ENCODE measurements around the gene IHH.

The IHH gene

DNA sequence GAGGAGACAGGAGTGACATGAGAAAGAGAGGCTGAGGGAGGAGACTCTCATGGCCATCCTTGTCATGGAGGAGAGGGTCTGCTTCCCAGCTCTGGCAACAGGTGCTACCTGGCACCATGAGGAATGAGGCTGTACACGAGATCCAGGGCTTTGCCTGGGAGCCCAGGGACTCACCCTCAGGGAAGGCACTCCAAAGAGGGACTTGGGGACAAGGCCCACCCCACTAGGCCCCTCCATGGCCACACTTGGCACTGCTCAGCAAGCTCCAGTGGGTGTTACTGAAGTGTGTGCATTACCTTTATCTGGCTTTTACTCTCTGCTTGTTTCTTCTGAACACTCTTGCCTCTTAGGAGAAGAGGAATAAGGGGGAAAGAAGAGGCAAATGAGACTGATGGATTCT lies 22.1 kb downstream of the IHH start:
- DNase-seq (ENCODE audit: low read depth in 2 of 2), result no peak

DNA sequence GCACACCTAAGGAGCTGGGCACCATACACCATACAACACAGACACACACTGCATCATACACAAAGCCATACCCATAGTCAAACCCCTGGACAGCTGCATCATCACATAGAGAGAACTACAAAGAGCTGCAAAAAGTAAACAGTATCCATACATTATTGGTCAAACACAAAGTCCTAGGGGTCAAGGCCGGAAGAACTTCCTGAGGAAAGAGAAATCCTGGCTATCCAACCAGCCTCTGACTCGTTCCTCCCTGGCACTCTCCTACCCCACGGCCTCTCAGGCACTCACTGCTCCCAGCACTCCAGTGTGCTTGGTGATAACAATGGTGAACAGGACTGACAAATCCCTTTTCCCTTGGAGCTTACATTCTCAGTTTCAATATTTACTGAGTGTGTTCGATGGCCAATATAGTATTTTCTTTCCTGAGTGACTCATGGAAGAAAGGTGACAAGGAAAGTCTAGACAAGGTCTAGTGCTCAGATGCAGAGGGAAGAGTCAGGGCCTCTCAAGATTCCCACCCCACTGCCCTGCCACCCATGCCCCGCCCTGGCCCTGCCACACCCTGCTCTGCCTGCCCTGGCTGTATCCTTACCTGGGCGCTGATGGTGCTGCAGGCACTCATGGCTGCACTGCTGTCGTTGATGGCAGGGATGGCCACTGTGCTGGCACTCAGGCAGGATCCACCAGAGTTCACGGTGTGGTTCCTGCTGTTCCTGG lies 22.8 kb downstream of the IHH start:
- no peak for DNase-seq (ENCODE audit: low read depth in 2 of 2)

DNA sequence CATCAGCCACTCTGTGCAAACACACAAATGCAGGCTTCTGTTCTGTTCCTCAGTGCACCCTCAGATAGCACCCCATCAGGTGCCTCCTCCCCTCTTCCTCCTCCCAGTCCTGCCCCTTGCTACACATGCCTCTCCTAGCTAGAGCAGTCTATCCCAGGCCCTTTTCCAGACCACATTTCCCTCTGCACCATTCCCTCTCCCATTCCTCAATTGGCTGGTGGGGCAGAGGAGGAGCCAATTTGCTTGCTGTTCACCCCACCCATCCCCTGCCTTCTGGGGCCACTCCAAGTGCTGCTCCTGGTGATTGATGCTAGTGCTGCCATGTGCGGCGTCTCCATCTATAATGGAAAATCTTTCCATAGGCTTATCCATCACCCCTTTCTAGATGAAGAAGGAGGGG lies 24.8 kb downstream of the IHH start:
- no peak for DNase-seq (ENCODE audit: low read depth in 2 of 2)

DNA sequence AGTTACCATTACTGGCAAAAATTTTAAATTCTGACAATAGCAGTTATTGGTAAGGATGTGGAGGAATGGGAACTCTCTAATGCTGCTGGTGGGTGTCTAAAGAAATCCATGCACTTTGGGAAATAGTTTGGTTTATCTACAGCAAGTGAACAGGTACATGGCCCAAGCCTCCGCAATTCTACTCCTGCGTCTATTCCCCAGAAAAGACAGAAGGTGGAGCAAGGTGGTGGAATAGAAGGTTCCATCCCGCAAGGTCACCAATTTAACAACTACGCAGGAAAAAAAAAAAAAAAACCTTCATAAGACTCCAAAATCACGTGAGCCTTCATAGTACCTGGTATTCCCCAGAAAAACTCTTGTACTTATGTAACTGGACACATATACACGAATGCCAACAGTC lies 25.9 kb downstream of the IHH start:
- no peak for DNase-seq (ENCODE audit: low read depth in 2 of 2)

DNA sequence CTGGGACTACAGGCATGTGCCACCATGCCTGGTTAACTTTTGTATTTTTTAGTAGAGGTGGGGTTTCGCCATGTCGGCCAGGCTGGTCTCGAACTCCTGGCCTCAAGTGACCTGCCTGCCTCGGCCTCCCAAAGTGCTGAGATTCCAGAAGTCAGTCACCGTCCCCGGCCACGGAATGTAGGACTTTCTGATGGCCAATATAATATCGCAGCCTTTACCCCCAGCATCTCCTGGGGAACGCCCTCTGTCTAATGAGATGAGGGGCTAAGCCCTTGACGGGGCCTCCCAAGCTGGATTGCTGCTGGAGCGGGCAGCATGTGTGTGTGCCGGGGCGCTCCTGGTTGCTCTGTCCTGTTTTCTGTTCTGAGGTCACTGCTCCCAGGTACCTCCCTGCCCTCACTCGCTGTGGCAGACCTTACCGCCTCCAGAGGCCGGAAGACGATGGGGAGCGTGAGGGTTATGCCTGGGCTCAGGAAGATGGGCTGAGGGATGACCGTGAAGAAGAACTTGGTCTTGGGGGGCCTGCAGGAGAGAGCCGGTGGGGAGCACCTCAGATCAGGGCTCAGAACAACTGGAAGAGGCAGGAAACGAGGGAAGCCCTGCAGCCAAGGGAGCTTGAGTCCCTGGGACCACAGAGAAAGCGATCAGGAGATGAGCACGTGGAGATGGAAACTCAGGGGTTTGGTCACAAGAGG lies 28.5 kb downstream of the IHH start:
- no peak for DNase-seq (ENCODE audit: low read depth in 2 of 2)

DNA sequence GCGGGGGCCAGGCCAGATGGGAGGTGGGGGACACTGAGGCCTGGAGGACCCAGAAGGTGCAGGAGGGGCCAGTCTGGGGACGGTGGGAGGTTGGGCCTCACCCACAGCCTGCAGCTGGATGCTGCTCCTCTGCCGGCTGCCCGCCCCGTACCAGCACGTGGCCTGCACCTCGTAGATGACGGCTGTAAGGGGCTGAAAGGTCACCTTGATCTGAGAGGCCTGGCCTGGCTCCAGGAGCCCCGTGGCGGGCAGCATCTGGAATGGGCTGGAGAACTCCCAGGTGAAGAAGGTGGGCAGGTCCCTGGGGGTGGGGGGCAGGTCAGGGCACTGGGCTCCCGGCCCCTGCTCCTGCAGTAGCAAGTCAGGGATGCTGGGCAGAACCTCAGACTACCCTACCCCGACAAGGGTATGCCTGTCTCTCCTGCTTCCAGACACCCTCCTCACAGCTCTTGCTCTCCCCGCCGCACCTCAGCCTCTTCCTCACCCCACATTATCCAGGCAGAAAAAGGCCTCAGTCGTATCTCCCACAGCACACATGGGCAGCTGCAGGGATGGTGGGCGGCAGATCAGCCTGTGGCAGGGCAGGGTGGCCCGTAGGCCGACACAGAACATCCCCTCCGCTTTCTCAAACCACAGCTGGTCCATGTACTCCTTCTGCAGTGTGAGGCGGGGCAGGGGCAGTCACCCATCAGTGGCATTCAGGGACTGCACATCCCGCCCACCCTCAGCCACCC lies 29.5 kb downstream of the IHH start:
- DNase-seq (ENCODE audit: low read depth in 2 of 2), result no peak

DNA sequence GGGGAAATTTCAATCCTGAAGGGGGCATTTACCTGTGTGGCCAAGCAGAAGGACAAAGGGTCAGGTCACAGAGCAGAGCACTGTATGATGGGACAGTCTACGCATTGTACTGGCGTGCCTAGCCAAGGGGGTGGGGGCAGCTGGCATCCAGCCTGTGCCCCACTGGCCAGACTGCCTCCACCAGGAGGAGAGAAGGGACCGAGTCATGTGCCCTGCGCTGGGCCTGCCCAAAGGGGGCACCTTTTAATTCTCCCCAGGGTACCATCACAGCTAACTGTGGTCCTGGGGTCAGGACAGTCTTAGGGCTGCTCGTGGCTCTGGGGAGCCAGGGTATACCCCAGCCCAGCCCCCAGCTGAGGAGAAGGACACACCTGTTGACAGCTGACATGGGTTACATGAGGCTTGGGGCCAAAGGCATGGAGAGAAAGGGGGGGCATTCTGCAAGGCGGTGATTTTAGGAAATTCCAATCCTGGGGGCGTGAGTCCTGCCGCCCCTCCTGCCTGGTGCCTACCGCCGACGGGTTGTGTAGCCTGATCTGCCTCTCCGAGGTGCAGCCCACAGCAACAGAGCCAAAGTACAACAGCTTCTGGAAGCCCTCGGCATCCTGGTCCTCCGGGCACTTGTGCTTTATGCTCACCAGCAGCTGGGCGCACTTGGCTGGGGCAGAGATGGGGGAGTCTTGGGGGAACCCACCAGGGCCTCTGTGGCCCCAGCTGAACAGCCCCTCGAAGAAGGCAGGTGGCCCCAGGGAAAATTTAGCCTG lies 30.4 kb downstream of the IHH start:
- no peak for DNase-seq (ENCODE audit: low read depth in 2 of 2)

DNA sequence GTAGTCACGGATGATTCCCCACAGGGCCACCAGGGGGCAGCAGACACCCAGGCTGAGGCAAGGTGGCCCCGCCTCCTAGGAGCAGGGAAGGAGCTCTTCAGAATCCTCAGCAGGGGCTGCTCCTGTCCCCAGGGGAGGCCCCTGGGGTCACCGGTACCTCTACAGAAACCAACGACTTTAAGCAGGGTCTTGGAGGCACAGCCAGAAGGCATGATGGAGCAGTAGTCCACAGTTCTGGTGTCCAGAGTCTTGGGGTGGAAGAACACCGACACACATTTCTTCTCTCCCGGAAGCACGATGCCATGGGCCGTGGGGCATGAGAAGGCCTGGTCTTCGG lies 30.9 kb downstream of the IHH start:
- DNase-seq (ENCODE audit: low read depth in 2 of 2), result peak; percentile 72 to 73

DNA sequence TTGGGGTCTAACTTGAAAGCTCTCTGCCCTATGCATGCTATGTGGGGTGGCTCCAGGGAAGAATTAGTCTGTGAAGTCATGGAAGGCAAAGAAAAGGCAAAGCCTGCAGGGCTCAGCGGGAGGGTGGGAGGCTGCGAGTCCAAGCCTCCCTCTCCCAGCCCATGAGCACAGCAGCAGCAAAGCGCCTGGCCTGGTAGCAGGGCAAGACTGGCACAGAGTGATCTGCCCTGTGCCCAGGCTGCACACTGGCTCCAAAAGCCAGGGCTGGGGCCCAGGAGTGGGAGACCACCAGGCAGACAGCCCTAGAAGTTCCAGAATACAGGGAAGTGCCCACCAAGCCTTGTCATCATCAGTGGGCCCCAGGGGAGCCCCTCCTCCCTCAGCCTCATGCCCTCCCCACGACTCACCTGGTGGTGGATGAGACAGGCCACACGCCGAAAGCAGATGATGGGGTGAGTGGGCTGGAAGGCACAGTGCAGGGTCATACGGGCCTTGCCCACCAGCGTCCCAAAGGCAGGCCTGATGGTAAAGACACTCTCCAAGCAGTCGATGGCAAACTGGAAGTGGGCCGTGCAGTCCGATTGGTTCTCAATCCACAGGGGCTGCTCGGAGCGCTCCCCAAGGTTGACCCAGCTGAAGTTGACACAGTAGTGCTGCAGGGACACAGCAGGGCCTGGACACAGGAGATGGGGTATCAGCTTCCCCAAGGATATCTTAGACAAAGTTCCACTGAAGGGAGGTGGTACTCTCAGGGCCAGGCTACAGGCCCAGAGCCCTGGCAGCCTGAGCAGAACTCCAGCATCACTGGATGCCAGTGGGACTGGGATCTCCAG lies 31.5 kb downstream of the IHH start:
- no peak for DNase-seq (ENCODE audit: low read depth in 2 of 2)

DNA sequence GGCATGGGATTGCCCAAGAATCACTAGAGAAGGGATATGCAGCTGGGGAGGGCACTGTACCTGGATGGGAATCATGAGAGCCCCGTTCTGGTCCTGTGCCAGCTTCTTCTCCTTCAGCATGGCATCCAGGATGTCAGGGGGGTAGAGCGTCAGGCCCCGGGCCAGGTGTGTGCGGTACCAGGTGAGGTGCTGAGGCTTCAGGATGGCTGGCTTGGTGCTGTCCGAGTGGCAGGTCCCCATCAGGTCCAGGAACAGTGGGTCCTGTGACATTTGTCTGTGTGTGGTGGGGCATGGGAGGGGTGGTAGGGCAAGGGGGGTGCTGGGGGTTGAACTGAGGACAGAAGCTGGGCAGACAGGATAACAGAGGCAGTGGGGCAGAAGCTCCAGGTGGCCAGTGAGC lies 32.6 kb downstream of the IHH start:
- no peak for DNase-seq (ENCODE audit: low read depth in 2 of 2)

DNA sequence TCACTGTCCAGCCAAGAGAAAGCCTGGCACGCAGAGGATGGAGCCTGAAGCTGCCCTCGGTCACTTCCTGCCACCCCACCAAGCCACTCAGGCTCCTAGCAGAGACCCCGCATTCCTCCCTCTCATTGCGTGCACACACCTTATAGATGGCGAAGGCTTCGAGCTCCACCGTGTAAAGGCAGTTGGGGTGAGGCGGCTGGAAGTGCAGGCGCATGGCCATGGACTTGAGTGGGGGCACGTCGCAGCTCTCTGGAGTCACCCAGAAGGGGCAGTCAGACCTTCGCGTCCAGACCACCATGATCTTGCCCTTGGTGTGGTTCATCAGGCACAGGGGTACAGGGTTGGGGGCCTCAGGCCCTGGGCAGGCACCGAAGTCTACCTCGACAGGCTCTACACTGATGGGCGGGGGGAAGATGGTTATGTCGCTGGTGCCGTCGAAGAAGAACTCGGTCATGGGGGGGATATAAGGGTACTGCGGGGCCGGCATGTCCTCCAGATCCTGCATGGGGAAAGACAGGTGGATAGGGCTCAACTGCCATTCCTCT lies 33.1 kb downstream of the IHH start:
- DNase-seq (ENCODE audit: low read depth in 2 of 2), result no peak

DNA sequence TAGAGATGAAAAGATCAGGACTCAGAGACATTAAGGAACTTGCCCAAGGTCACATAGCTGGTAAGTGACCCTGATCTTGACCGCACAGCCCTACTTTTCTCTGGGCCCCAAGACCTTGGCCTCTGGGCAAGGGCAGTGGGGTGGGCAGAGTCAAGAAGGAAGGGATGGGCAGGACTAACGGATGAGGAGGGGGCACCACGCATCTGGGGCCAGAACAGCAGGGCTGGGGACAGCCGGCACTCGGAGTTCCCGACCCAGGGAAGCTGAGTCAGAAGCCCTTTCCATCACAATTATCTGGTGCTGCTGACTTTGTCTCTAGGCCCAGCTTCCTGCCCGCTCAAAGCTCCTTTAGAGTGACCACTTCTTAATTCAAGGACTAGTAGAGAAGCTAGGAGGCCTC lies 33.8 kb downstream of the IHH start:
- DNase-seq (ENCODE audit: low read depth in 2 of 2), result no peak

DNA sequence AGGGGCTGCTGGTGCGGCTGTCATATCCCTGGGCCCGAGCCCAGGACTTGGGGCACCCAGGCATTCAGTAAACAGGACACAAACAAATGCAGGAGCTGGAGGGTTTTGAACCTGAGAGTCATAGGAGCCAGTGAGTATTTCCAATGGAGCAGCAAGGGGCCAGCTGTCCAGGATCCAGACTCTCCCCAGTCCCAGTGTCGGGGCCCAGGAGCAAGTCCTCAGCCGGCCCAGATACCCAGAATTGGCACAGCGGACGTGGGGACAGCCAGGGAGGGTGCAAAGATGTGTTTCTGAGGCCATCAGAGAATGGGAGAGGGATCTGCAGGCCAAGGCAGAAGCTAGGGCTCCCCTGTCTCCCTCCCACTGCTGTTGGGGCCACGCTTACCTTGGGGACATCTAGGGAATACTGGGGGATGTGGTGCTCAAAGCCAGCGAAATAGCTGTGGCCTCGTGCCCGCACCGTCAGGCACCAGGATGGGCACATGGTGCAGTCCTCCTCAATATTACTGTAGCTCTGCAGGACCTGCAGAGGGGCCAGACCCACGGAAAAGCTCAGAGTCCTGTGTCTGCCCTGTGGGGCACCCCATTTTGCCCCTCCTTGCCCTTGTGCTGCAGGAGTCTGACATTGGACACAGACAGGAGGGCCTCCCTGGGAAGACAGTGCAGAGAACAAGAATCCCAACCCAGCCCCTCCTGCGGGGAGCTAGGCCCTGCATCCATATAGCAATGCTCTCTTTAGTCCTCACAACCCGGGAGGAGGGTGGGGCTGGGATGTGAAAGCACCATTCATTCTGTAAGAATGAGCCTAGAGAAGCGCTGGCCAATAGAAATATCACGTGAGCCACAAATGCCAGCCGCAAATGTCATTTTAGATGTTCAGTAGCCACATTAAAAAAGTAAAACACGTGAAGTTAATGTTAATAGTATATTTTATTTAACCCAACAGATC lies 34.8 kb downstream of the IHH start:
- DNase-seq (ENCODE audit: low read depth in 2 of 2), result no peak

DNA sequence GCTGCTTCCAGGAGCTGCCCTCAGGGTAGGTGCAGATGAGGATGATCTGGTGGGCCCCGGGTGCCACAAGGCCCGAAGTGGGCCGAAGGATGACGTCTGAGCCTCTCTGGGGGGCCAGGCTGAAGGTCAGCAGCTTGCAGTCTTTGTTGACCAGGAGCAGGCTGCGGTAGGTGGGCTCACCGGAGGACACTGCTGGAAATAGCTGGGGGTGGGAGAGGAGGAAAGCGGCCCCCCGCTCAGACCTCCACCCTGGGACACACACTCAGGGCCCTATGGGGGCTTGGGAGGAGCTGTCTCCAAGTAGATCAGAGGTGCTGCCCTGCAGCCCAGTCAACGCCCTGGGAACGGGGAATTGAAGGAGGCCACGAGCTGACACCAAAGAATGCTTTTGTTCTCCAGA lies 36.7 kb downstream of the IHH start:
- no peak for DNase-seq (ENCODE audit: low read depth in 2 of 2)

DNA sequence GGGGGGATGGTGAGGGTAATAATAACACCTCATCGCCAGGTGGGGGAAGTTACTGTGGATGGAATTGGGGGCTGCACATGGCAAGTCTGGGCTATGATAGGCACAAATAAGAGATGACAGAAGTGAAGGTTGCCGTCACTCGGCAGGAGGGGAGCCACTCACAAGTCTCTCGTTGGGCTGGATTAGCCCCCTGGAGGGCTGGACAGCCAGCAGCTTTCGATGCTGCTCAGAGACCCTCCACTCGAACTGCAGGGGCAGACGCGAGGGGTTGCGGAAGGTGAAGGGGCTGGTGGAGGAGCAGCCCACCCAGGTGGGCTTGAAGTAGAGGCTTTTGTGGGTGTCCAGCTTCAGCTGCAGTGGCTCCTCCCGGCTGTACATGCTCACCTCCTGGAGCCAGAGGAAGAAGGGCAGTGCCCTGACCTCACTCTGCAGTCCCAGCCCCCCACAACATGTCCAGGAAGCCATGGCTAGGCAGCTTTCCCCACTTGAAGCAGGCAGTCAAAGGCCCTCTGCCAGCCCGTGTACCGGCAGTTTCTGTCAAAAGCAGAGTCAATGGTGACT lies 37.6 kb downstream of the IHH start:
- DNase-seq (ENCODE audit: low read depth in 2 of 2), result no peak

DNA sequence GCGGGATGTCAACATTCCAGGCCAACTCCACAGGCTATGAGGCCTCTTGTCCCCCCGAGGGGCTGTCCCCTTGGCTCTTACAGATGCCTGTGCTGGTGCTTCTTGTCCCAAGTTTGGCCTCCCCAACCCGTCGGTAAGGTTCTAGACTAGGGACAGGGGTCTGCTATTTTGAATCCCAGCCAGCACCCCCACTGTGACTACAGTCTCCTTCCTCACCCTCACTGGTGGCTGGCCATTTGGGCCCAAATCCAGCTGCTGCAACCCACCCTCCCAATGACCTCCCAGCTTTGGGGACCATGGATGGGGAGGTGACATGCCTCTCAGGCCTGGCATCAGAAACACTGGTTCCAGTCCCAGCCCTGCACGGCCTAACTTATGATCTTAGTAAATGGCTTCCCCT lies 38.1 kb downstream of the IHH start:
- DNase-seq (ENCODE audit: low read depth in 2 of 2), result no peak

DNA sequence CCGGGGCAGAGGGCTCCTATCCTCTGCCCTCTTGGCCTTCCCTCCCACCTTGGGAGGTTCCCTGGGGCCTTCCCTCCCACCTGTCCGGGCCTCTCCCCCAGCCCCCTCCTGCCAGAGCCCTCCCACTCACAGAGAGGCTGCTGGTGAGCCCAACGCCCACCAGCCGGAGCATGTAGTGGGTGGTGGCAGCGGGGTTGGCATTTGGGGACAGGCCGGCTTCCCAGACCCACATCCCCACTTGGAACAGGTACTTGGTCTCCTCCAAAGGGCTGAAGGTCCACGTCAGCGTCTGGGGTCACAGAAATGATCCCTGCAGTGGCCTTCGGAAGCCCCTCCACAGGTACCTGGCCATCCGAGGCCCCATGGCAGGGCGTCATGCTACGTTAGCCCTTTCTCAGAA lies 38.7 kb downstream of the IHH start:
- DNase-seq (ENCODE audit: low read depth in 2 of 2), result no peak

DNA sequence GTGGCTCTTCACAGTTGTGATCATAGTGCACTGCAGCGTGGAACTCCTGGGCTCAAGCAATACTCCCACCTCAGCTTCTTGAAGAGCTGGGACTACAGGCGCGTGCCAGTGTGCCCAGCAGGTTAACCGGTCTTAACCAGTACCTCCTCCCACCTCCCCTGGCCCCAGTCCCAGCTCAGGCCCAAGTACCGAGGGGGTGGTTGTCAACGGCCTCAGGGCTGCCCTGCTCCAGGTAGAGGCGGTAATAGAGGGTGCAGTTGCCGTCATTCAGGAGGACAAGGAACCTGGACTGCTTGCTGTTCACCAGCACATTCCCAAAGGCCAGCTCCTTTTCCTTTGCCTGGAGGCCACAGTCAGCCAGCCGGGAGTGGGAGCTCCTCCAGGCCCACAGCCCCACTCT lies 39.1 kb downstream of the IHH start:
- no peak for DNase-seq (ENCODE audit: low read depth in 2 of 2)

DNA sequence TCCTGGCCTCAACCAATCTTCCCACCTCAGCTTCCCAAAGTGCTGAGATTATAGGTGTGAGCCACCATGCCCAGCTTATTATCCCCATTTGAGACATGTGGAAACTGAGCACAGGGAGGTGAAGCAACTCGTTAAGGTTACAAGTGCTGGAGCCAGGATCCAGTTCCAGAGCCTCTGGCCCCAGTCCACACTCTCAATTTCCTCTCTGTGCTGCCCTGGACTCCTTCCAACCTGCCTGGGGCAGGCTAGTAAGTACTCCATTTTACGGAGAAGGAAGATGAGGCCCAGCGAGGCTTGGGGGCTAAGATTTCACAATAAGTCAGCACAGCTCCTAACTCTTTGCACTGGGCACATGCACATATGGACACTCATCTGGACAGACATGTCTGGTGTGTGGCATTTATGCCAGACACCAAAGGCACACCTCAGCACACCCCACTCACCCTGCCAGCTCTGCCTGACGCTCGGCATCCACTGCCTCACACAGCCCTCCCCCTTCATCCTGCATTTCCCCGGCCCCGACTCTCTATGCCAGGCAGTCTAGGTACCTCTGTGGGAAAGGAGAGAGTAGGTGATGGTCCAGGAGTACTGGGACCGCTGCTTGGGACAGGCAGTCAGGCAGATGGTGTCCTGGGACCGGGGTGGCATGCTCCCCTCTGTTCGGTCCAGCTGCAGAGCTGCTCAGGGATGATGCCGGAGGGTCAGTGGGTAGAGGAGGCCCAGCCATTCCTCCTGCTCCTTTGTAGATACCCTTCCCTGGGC lies 39.9 kb downstream of the IHH start:
- no peak for DNase-seq (ENCODE audit: low read depth in 2 of 2)
